Duodenal mucosa (tissue), 2 donors: Measurements from ENCODE around the gene OR2T4.

Source experiments
- H3K27ac ChIP-seq: one replicate; pipeline ENCODE4 v1.7.0; 2013; ENCODE audit warnings: low read depth, low read length
- H3K27me3 ChIP-seq, 2 donors: one replicate each; pipeline ENCODE4 v1.7.0; 2013; ENCODE audit warnings: low read length in 2 of 2, control low read depth in 1 of 2; ENCODE audit not compliant: insufficient read depth in 2 of 2, control insufficient read depth in 1 of 2
- H3K36me3 ChIP-seq, 2 donors: one replicate each; pipeline ENCODE4 v1.7.0; 2013; ENCODE audit warnings: low read length in 2 of 2, control low read depth in 1 of 2; ENCODE audit not compliant: insufficient read depth in 2 of 2, control insufficient read depth in 1 of 2
- H3K4me1 ChIP-seq, 2 donors: one replicate each; pipeline ENCODE4 v1.7.0; 2013; ENCODE audit warnings: low read length in 2 of 2, control low read depth in 1 of 2; ENCODE audit not compliant: insufficient read depth in 2 of 2, control insufficient read depth in 1 of 2
- H3K4me3 ChIP-seq, 2 donors: one replicate each; pipeline ENCODE4 v1.7.0; 2013; ENCODE audit warnings: low read length in 2 of 2, low read depth in 1 of 2
- H3K9ac ChIP-seq, 2 donors: one replicate each; pipeline ENCODE4 v1.7.0; 2013; ENCODE audit warnings: low read length in 2 of 2, low read depth in 1 of 2
- H3K9me3 ChIP-seq, 2 donors: one replicate each; pipeline ENCODE4 v1.7.0; 2013; ENCODE audit warnings: low read length in 2 of 2, control low read depth in 1 of 2; ENCODE audit not compliant: control insufficient read depth in 1 of 2

Gene OR2T4

GRCh38 chr1:248376916-248377315, 15.5 kb downstream of the OR2T4 start:
- H3K9me3 ChIP-seq, result peaks cover 0 to 8% of the 10 kb centered on the region in 2 donors
- H3K36me3 ChIP-seq, result no peaks in the 10 kb centered on the region
- no peak overlapping the region for H3K27ac ChIP-seq
- no peak overlapping the region for H3K9ac ChIP-seq
- H3K4me3 ChIP-seq, result no peak overlapping the region
- H3K27me3 ChIP-seq, result no peaks in the 10 kb centered on the region
- H3K4me1 ChIP-seq, result no peaks in the 10 kb centered on the region

GRCh38 chr1:248380854-248381253, 19.4 kb downstream of the OR2T4 start:
- H3K27me3 ChIP-seq, result no peaks in the 10 kb centered on the region
- H3K9ac ChIP-seq, result no peak overlapping the region
- H3K9me3 ChIP-seq, result peaks cover 1 to 7% of the 10 kb centered on the region in 2 donors
- H3K4me1 ChIP-seq, result no peaks in the 10 kb centered on the region
- H3K4me3 ChIP-seq, result no peak overlapping the region
- no peaks in the 10 kb centered on the region for H3K36me3 ChIP-seq
- H3K27ac ChIP-seq, result no peak overlapping the region

- Histone ChIP-seq H3K4me1 (no peaks in the 10 kb centered on the region), H3K36me3 (no peaks in the 10 kb centered on the region), H3K27ac (no peak overlapping the region), H3K9me3 (peaks cover 11 to 14% of the 10 kb centered on the region in 2 donors), H3K27me3 (no peaks in the 10 kb centered on the region), H3K4me3 (no peak overlapping the region), H3K9ac (no peak overlapping the region)
Observed at GRCh38 chr1:248388426-248388825, 27.0 kb downstream of the OR2T4 start.

- no peak overlapping the region for H3K27ac ChIP-seq
- no peak overlapping the region for H3K9ac ChIP-seq
- H3K9me3 ChIP-seq, result peaks cover 0 to 6% of the 10 kb centered on the region in 2 donors
- no peaks in the 10 kb centered on the region for H3K4me1 ChIP-seq
- H3K36me3 ChIP-seq, result no peaks in the 10 kb centered on the region
- H3K27me3 ChIP-seq, result no peaks in the 10 kb centered on the region
- no peak overlapping the region for H3K4me3 ChIP-seq
Observed at GRCh38 chr1:248393050-248393449, 31.6 kb downstream of the OR2T4 start.

- Histone ChIP-seq H3K9me3 (peaks cover 4 to 15% of the 10 kb centered on the region in 2 donors), H3K36me3 (no peaks in the 10 kb centered on the region), H3K9ac (no peak within 1 kb of the TSS), H3K4me3 (no peak within 1 kb of the TSS), H3K4me1 (no peaks in the 10 kb centered on the region), H3K27me3 (no peaks in the 10 kb centered on the region), H3K27ac (no peak within 1 kb of the TSS)
Observed at GRCh38 chr1:248402748-248403147, 41.3 kb downstream of the OR2T4 start, which contains the start of gene OR2T1. OR2T1 (plus strand) TSS chr1:248403048; CDS start chr1:248406148, 3,100 bp downstream.

- no peak overlapping the region for H3K9ac ChIP-seq
Observed at GRCh38 chr1:248404024-248404423, 42.6 kb downstream of the OR2T4 start.

GRCh38 chr1:248406721-248407692, 45.5 kb downstream of the OR2T4 start:
- Histone ChIP-seq H3K4me1 (no peaks in the 10 kb centered on the region), H3K9me3 (peaks cover 4 to 22% of the 10 kb centered on the region in 2 donors), H3K4me3 (no peak overlapping the region), H3K27ac (no peak overlapping the region), H3K9ac (no peak overlapping the region), H3K27me3 (no peaks in the 10 kb centered on the region), H3K36me3 (no peaks in the 10 kb centered on the region)

More at GRCh38 chr1:248404024-248404423, 42.6 kb downstream of the OR2T4 start:
- Histone ChIP-seq H3K4me1 (no peaks in the 10 kb centered on the region), H3K4me3 (no peak overlapping the region), H3K9me3 (peaks cover 4 to 15% of the 10 kb centered on the region in 2 donors), H3K36me3 (no peaks in the 10 kb centered on the region), H3K27me3 (no peaks in the 10 kb centered on the region), H3K27ac (no peak overlapping the region)
